Ascending aorta (tissue), 2 donors: Measurements from ENCODE around the gene NAB1. TPM values are rescaled to one million over a fixed set of nuclear protein-coding genes. Genes with fewer than 3 reads are reported as not detected.

Experiments
- DNase-seq, 2 donors: peaks; one replicate each; pipeline ENCODE4 v3.0.0-alpha.2; 2019; ENCODE audit warnings: low spot score in 2 of 2
- H3K27ac ChIP-seq, 2 donors: fragments of 200-600 bp; sonication (generic); one replicate each; pipeline ENCODE4 v1.5.1; 2016 to 2017; ENCODE audit warnings: mild to moderate bottlenecking in 1 of 2
- H3K27me3 ChIP-seq: fragments of 200-600 bp; sonication (generic); one replicate; pipeline ENCODE4 v1.5.1; 2017
- H3K36me3 ChIP-seq, 2 donors: fragments of 200-600 bp; sonication (generic); one replicate each; pipeline ENCODE4 v1.5.1; 2016
- H3K4me1 ChIP-seq, 2 donors: fragments of 200-600 bp; sonication (generic); one replicate each; pipeline ENCODE4 v1.5.1; 2016 to 2017; ENCODE audit warnings: mild to moderate bottlenecking in 1 of 2
- H3K4me3 ChIP-seq, 2 donors: fragments of 200-600 bp; sonication (generic); one replicate each; pipeline ENCODE4 v1.5.1; 2016 to 2017; ENCODE audit warnings: mild to moderate bottlenecking in 1 of 2
- H3K9me3 ChIP-seq, 2 donors: fragments of 200-600 bp; sonication (generic); one replicate each; pipeline ENCODE4 v1.5.1; 2016
- CTCF ChIP-seq, 3 experiments: fragments of 200-600 bp in 2 of 3; fragments of 450-650 bp in 1 of 3; sonication (generic) in 2 of 3; IDR thresholded peaks; one replicate each; pipeline ENCODE4 v1.5.1; 2016 to 2019; ENCODE audit warnings: antibody characterized with exemption in 3 of 3, mild to moderate bottlenecking in 1 of 3, moderate library complexity in 1 of 3
- intact Hi-C: fragments of 100-400 bp; cut with DNase I; formaldehyde crosslinking; loops from one replicate; pipeline ENCODE4 v1.15.1; 2023
- total RNA-seq: library from RNA; depleted of rRNA; stranded (reverse); fragments of >200 nt; gene quantifications from one replicate; pipeline ENCODE4 v1.1.0, GENCODE V29; 2016

NAB1 gene
- 63.2 TPM for total RNA-seq

GRCh38 chr2:190649035-190649797, at the start of gene NAB1:
NAB1 (plus strand) TSS chr2:190649083; CDS start chr2:190659177, 10,094 bp downstream.
- intact Hi-C loops: loop anchor here (1.0 to 5.0 kb wide), 4 partner anchors 13 to 373 kb away; partner anchors contain the start of gene NEMP2
- peak in 1 of 2 donors; percentile 83 for DNase-seq
- H3K27ac ChIP-seq: peak within 1 kb of the TSS; percentile 89 to 93
- H3K9me3 ChIP-seq: no peaks in the 10 kb centered on the region
- H3K4me1 ChIP-seq: peaks cover 0 to 23% of the 10 kb centered on the region in 2 donors
- H3K27me3 ChIP-seq: no peaks in the 10 kb centered on the region
- H3K4me3 ChIP-seq: peak within 1 kb of the TSS; percentile 69 to 92
- no peak for TF ChIP-seq CTCF (IDR thresholded peaks at IDR 0.05)
- H3K36me3 ChIP-seq: no peaks in the 10 kb centered on the region

GRCh38 chr2:190599546-190600220, 49.2 kb upstream of the NAB1 start:
- Histone ChIP-seq H3K4me3 (no peak overlapping the region), H3K36me3 (no peaks in the 10 kb centered on the region), H3K9me3 (no peaks in the 10 kb centered on the region), H3K27me3 (no peaks in the 10 kb centered on the region), H3K4me1 (peaks cover 0 to 9% of the 10 kb centered on the region in 2 donors), H3K27ac (no peak overlapping the region)
- no peak for TF ChIP-seq CTCF (IDR thresholded peaks at IDR 0.05)
- intact Hi-C loops: loop anchor here (5.0 kb wide), 1 partner anchor 98 kb away; no protein-coding TSS in a partner anchor
- DNase-seq: no peak

GRCh38 chr2:190600293-190601103, 48.4 kb upstream of the NAB1 start:
- H3K27ac ChIP-seq: no peak overlapping the region
- no peaks in the 10 kb centered on the region for H3K36me3 ChIP-seq
- DNase-seq: no peak
- intact Hi-C loops: no loop called here
- H3K4me3 ChIP-seq: no peak overlapping the region
- H3K9me3 ChIP-seq: no peaks in the 10 kb centered on the region
- H3K27me3 ChIP-seq: no peaks in the 10 kb centered on the region
- peaks cover 0 to 9% of the 10 kb centered on the region in 2 donors for H3K4me1 ChIP-seq
- no peak for TF ChIP-seq CTCF (IDR thresholded peaks at IDR 0.05)

- Histone ChIP-seq H3K27ac (no peak overlapping the region), H3K9me3 (no peaks in the 10 kb centered on the region), H3K36me3 (no peaks in the 10 kb centered on the region), H3K4me1 (no peaks in the 10 kb centered on the region), H3K4me3 (no peak overlapping the region), H3K27me3 (no peaks in the 10 kb centered on the region)
- intact Hi-C loops: no loop called here
- no peak for DNase-seq
- TF ChIP-seq CTCF (IDR thresholded peaks at IDR 0.05): no peak
Observed at GRCh38 chr2:190603374-190603773, 45.5 kb upstream of the NAB1 start.

GRCh38 chr2:190607014-190607597, 41.8 kb upstream of the NAB1 start:
- no peak for DNase-seq
- Histone ChIP-seq H3K4me3 (no peak overlapping the region), H3K27me3 (no peaks in the 10 kb centered on the region), H3K4me1 (no peaks in the 10 kb centered on the region), H3K27ac (no peak overlapping the region), H3K36me3 (no peaks in the 10 kb centered on the region), H3K9me3 (no peaks in the 10 kb centered on the region)
- TF ChIP-seq CTCF (IDR thresholded peaks at IDR 0.05): no peak
- intact Hi-C loops: no loop called here
